Bronchial epithelial cell (primary cell): Measurements from ENCODE around the gene RARS2. TPM values are rescaled to one million over a fixed set of nuclear protein-coding genes. Genes with fewer than 3 reads are reported as not detected.

Source experiments
- DNase-seq: peaks from one replicate; pipeline ENCODE4 v3.0.0-alpha.2; 2010; ENCODE audit warnings: low read depth
- FAIRE-seq: peaks from 2 replicates; lab custom pipeline; 2011; peaks lifted over from hg19 to GRCh38; lab: Jason Lieb, UNC
- H3K27me3 ChIP-seq: 2 replicates; pipeline ENCODE4 v1.5.1; 2011; ENCODE audit warnings: low read length; ENCODE audit not compliant: control insufficient read depth, insufficient read depth
- H3K36me3 ChIP-seq: 2 replicates; pipeline ENCODE4 v1.5.1; 2011; ENCODE audit warnings: low read length; ENCODE audit not compliant: control insufficient read depth, insufficient read depth
- H3K4me3 ChIP-seq: 2 replicates; pipeline ENCODE4 v1.5.1; 2011; ENCODE audit warnings: mild to moderate bottlenecking, low read depth, low read length, control low read depth
- CTCF ChIP-seq: IDR thresholded peaks from 2 replicates; pipeline ENCODE4 v1.5.1; 2011; ENCODE audit warnings: mild to moderate bottlenecking, moderate library complexity, low read length, control low read depth, inconsistent platforms; ENCODE audit not compliant: insufficient read depth, severe bottlenecking
- total RNA-seq: library from RNA; depleted of rRNA; stranded (reverse); fragments of >200 nt; gene quantifications from 2 replicates; pipeline ENCODE4 v1.2.1, GENCODE V29; 2014

RARS2 gene
- total RNA-seq, 1 donor from 2014 or later, result 28.4 TPM

GRCh38 chr6:87608802-87609201 lies 19.0 kb upstream of the RARS2 start:
- Histone ChIP-seq H3K36me3 (peaks cover 4% of the 10 kb centered on the region), H3K27me3 (no peaks in the 10 kb centered on the region), H3K4me3 (no peak overlapping the region)
- no peak for TF ChIP-seq CTCF
- DNase-seq (no peak), FAIRE-seq (no peak)

GRCh38 chr6:87606199-87606598 lies 16.4 kb upstream of the RARS2 start:
- no peak for FAIRE-seq
- no peak for DNase-seq

GRCh38 chr6:87600576-87600975 lies 10.8 kb upstream of the RARS2 start:
- Histone ChIP-seq H3K36me3 (peaks cover 1% of the 10 kb centered on the region), H3K27me3 (no peaks in the 10 kb centered on the region), H3K4me3 (no peak overlapping the region)
- no peak for FAIRE-seq
- DNase-seq, result no peak
- no peak for TF ChIP-seq CTCF

More at GRCh38 chr6:87606199-87606598, 16.4 kb upstream of the RARS2 start:
- Histone ChIP-seq H3K27me3 (no peaks in the 10 kb centered on the region), H3K4me3 (no peak overlapping the region), H3K36me3 (peaks cover 3% of the 10 kb centered on the region)
- TF ChIP-seq CTCF, result no peak

- FAIRE-seq (no peak), DNase-seq (no peak)
- Histone ChIP-seq H3K36me3 (no peaks in the 10 kb centered on the region), H3K27me3 (no peaks in the 10 kb centered on the region), H3K4me3 (peak overlapping the region; percentile 45)
- TF ChIP-seq CTCF, result no peak
These were observed 1.2 kb upstream of the RARS2 start for GRCh38 chr6:87590990-87591389.

- no peak for FAIRE-seq
- no peak for TF ChIP-seq CTCF
- H3K36me3 ChIP-seq, result no peaks in the 10 kb centered on the region
- peak overlapping the region; percentile 45 for H3K4me3 ChIP-seq
- no peak for DNase-seq
- no peaks in the 10 kb centered on the region for H3K27me3 ChIP-seq
These were observed 662 bp upstream of the RARS2 start for GRCh38 chr6:87590417-87590880.

GRCh38 chr6:87588756-87589407 lies 905 bp downstream of the RARS2 start:
- Histone ChIP-seq H3K4me3 (peak overlapping the region; percentile 45), H3K27me3 (no peaks in the 10 kb centered on the region), H3K36me3 (no peaks in the 10 kb centered on the region)
- DNase-seq (no peak), FAIRE-seq (no peak)
- no peak for TF ChIP-seq CTCF
